DOHH2 (cell line): Measurements from ENCODE around the gene PTGR1.
A peak's percentile ranks its signal among the peaks of the same experiment; 100 is the strongest.

Source experiments
- H3F3A ChIP-seq: fragments of 200-600 bp; sonication (generic), shearing (Covaris generic); 2 replicates; pipeline ENCODE4 v1.6.0; 2016; ENCODE audit warnings: antibody characterized with exemption, mild to moderate bottlenecking; ENCODE audit not compliant: control insufficient read depth, insufficient read depth
- H3K27ac ChIP-seq: fragments of 200-600 bp; sonication (generic); 2 replicates; pipeline ENCODE4 v1.5.1; 2014; ENCODE audit warnings: low read depth, mild to moderate bottlenecking, low read length, moderate library complexity
- H3K27me3 ChIP-seq: fragments of 200-600 bp; sonication (generic); 2 replicates; pipeline ENCODE4 v1.6.1; 2014; ENCODE audit warnings: mild to moderate bottlenecking, low read length, mixed read lengths; ENCODE audit not compliant: control insufficient read depth
- H3K36me3 ChIP-seq: fragments of 200-600 bp; sonication (generic); 2 replicates; pipeline ENCODE4 v1.6.1; 2014; ENCODE audit warnings: mild to moderate bottlenecking, low read length, moderate library complexity, mixed read lengths; ENCODE audit not compliant: control insufficient read depth
- H3K4me1 ChIP-seq: fragments of 200-600 bp; sonication (generic); 2 replicates; pipeline ENCODE4 v1.6.1; 2014; ENCODE audit warnings: mild to moderate bottlenecking, low read length, mixed read lengths; ENCODE audit not compliant: control insufficient read depth
- H3K4me2 ChIP-seq: fragments of 200-600 bp; sonication (generic); 2 replicates; pipeline ENCODE4 v1.6.0; 2014; ENCODE audit warnings: mild to moderate bottlenecking, low read length, moderate library complexity
- H3K4me3 ChIP-seq: fragments of 200-600 bp; sonication (generic); 2 replicates; pipeline ENCODE4 v1.5.1; 2014; ENCODE audit warnings: mild to moderate bottlenecking, low read length, mixed read lengths
- H3K79me2 ChIP-seq: fragments of 200-600 bp; sonication (generic); 2 replicates; pipeline ENCODE4 v1.6.1; 2014; ENCODE audit warnings: mild to moderate bottlenecking, low read length, mixed read lengths; ENCODE audit not compliant: control insufficient read depth
- H3K9me2 ChIP-seq: fragments of 200-600 bp; sonication (generic); replicated peaks from 2 replicates; pipeline ENCODE4 v1.6.1; 2014; ENCODE audit warnings: mild to moderate bottlenecking, low read length, mixed read lengths; ENCODE audit not compliant: control insufficient read depth
- H3K9me3 ChIP-seq: fragments of 200-600 bp; sonication (generic); 2 replicates; pipeline ENCODE4 v1.6.1; 2014; ENCODE audit warnings: antibody characterized with exemption, low read length, mixed read lengths; ENCODE audit not compliant: control insufficient read depth, insufficient read depth
- H4K20me1 ChIP-seq: fragments of 200-600 bp; sonication (generic); 2 replicates; pipeline ENCODE4 v1.6.0; 2014; ENCODE audit warnings: low read depth, mild to moderate bottlenecking, antibody characterized with exemption, low read length, moderate library complexity; ENCODE audit not compliant: control insufficient read depth, insufficient read depth
- CTCF ChIP-seq: fragments of 200-600 bp; sonication (generic); IDR thresholded peaks from one replicate; pipeline ENCODE4 v1.5.1; 2014; ENCODE audit warnings: antibody characterized with exemption, mild to moderate bottlenecking, low read depth, low read length; ENCODE audit not compliant: poor library complexity, severe bottlenecking
- EZH2phosphoT487 ChIP-seq: fragments of 200-600 bp; sonication (generic); IDR thresholded peaks from 2 replicates; pipeline ENCODE4 v1.6.1; 2017; ENCODE audit warnings: borderline replicate concordance, mild to moderate bottlenecking, antibody characterized with exemption, low read length, moderate library complexity, mixed read lengths

The PTGR1 gene

GRCh38 chr9:111630964-111631213 is 31.4 kb upstream of the PTGR1 start:
- peaks cover 27% of the 10 kb centered on the region for H3K4me1 ChIP-seq
- peak overlapping the region; percentile 88 for H3K4me3 ChIP-seq
- TF ChIP-seq CTCF: no peak
- H3K79me2 ChIP-seq: peaks cover 46% of the 10 kb centered on the region
- no peak overlapping the region for H3K27ac ChIP-seq
- H3K27me3 ChIP-seq: no peaks in the 10 kb centered on the region
- peaks cover 36% of the 10 kb centered on the region for H3K36me3 ChIP-seq
- H4K20me1 ChIP-seq: peaks cover 13% of the 10 kb centered on the region; the same call in 1 of the 2 replicates
- H3K9me3 ChIP-seq: no peaks in the 10 kb centered on the region
- H3F3A ChIP-seq: no peaks in the 10 kb centered on the region
- H3K9me2 ChIP-seq: no peaks in the 10 kb centered on the region
- peak overlapping the region; percentile 90 for H3K4me2 ChIP-seq

GRCh38 chr9:111630182-111630963 is 30.9 kb upstream of the PTGR1 start:
- peaks cover 36% of the 10 kb centered on the region for H3K36me3 ChIP-seq
- TF ChIP-seq CTCF (no peak), EZH2phosphoT487 (no peak)
- H3K4me2 ChIP-seq: peak overlapping the region; percentile 90
- no peaks in the 10 kb centered on the region for H3K9me3 ChIP-seq
- H4K20me1 ChIP-seq: peaks cover 13% of the 10 kb centered on the region; the same call in 1 of the 2 replicates
- no peaks in the 10 kb centered on the region for H3F3A ChIP-seq
- H3K27me3 ChIP-seq: no peaks in the 10 kb centered on the region
- peaks cover 27% of the 10 kb centered on the region for H3K4me1 ChIP-seq
- H3K27ac ChIP-seq: no peak overlapping the region
- H3K4me3 ChIP-seq: peak overlapping the region; percentile 88
- H3K79me2 ChIP-seq: peaks cover 41% of the 10 kb centered on the region
- no peaks in the 10 kb centered on the region for H3K9me2 ChIP-seq

GRCh38 chr9:111628411-111628810 is 29.0 kb upstream of the PTGR1 start:
- Histone ChIP-seq H3K4me1 (peaks cover 20% of the 10 kb centered on the region), H3K36me3 (peaks cover 20% of the 10 kb centered on the region), H3K27ac (no peak overlapping the region), H3K4me3 (no peak overlapping the region), H4K20me1 (peaks cover 8% of the 10 kb centered on the region; the same call in 1 of the 2 replicates), H3K9me2 (no peaks in the 10 kb centered on the region), H3F3A (no peaks in the 10 kb centered on the region), H3K9me3 (no peaks in the 10 kb centered on the region), H3K79me2 (peaks cover 21% of the 10 kb centered on the region), H3K4me2 (no peak overlapping the region), H3K27me3 (no peaks in the 10 kb centered on the region)
- TF ChIP-seq EZH2phosphoT487: no peak
- TF ChIP-seq CTCF: no peak
